HG03280 (cell line): ENCODE data around the gene ANKRD60.

ENCODE experiments used
- ATAC-seq: cut with Tn5 transposase; IDR thresholded peaks from one replicate; pipeline ENCODE4 v1.9.1; 2021; ENCODE audit warnings: mild to moderate bottlenecking, moderate library complexity; ENCODE audit not compliant: unreplicated experiment

The ANKRD60 gene

DNA sequence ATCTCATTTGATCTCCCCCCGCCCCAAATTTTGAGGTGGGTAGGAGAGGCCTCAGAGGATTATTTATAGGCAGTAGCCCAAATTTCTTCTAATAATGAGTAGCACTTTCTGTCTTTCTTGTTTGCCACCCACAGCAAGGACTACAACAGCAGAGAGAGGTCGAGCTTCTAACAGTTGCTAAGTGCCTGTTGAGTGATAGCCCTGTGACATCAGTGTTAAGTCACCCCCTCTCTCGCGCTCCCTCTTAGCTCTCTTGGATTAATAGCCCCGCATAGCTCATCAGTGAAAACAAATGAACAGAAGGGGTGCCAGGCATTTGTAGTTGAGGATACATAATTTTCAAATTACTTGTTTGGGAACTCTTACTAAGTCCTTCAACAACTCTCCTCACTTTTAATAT is 3.5 kb downstream of the ANKRD60 start:
- ATAC-seq, result no peak

DNA sequence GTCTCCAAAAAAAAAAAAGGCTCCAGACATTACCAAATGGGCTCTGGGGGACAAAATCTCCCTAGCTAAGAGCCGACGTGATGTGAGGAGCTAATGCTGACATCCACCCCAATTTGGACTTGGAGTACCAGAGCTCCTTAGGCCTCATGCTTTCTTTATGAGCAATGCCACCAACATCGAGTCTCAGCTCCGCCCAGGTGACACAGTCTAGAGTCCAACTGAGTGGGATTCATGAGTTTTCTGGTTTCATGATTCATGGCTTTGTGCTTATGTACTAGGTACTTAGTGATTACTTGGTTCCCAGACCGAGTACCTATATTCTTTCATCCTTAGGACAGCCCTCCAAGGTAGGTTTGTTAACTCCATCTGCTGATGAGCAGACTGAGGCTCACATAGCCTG is 4.4 kb downstream of the ANKRD60 start:
- no peak for ATAC-seq

DNA sequence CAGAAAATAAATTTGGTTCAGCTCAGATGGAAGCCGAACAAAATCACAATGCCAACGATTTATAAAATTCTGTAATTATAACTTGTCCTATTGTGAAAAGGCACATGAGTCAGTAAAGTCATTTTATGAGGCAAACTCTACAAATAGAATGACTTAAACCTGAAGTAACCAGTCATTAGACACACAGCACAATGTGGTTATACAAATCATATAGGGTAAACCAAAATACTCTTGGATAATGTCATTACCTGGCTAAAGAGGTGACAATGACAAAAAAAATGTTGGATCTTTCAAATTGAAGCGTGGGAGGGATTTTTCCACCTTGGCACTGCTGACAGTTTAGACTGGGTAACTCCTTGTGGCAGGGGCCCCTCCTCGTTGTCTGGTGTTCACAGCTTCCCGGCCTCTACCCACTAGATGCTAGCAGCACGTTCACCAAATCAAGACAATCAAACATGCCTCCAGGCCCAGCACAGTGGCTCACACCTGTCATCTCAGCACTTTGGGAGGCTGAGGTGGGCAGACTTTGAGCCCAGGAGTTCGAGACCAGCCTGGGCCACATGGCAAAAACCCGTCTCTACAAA is 5.0 kb downstream of the ANKRD60 start:
- ATAC-seq, result no peak

DNA sequence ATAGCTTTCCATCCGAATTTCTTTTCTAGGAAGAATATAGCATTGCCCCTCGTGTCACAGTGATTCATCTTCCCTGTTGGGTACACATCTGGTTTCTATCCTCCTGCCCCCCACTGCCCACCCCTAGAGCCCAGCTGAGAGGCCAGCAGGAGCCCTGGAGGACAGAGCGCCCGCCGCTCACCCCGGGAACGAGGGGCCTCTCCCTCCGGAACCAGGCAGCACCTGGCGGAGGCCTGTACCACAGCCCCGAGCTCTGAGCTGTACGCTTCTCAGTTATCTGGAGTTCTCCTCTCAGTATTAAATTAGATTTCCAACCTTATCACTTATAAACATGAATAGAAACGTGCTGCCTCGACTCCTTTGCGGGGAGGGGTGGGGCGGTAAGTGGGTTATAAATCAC is 6.0 kb downstream of the ANKRD60 start:
- no peak for ATAC-seq

DNA sequence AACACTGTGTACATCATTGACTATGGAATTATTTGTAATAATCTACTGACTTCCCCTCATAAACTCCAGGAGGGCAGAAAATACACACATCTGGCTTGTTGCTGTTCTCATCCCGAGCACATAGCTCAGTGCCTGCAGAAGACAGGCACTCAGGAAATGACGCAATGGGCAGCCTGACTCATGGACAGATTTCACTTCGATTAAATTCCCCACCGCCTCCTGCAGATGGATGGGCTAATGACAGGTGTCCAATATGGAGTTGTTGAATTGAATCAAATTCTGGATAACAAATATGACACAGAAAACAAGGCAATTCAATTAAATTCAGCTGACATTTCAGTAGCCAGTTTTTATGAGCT is 9.1 kb downstream of the ANKRD60 start:
- no peak for ATAC-seq

DNA sequence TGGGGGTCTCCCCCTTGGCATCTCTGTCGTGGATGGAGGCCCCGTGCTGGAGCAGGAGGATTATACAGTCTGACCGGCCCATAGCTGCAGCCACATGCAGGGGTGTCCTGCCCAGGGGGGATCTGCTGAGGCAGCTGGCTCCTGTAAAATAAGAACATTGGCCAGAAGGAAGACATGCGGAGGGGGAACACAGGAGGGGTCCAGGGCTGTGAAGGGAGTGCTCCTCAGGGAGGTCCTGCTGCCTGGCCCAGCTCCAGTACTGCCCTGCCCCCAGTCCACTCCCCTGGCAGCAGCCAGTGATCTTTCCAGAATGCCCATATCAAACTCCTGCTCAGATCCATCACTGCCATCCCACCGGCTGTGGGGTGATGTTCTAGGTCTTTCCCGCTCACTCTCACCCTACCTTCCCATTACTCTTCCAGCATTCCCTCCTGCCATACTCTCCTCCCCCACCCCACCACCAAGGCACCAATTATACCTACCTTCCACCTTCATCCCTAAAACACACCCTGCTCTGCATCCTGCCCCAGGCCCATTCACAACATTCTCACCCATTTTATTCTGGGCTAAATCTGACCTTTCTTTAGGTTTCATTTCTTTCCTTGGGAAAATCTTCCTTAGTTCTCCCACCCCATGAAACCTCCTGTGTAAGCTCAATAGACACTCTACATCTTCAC is 9.7 kb downstream of the ANKRD60 start:
- no peak for ATAC-seq

DNA sequence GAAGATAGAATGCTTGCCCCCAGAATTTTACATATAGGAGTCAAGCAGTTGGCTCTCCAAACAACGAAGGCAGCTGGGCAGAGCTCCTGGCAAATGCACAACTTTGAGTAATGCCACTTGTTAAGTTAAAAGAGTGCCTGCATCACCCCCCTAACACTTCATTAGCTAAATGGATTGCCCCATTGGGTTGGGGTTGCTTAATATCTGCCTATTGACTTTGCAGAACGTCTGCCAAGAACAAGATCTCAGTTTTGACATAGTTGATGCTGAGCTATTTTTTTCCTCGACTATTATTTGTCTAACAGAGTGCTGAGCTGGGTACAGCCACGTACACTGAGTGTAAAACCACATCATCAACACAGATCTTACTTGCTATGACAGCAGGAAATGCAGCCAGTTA is 12.1 kb downstream of the ANKRD60 start:
- no peak for ATAC-seq

DNA sequence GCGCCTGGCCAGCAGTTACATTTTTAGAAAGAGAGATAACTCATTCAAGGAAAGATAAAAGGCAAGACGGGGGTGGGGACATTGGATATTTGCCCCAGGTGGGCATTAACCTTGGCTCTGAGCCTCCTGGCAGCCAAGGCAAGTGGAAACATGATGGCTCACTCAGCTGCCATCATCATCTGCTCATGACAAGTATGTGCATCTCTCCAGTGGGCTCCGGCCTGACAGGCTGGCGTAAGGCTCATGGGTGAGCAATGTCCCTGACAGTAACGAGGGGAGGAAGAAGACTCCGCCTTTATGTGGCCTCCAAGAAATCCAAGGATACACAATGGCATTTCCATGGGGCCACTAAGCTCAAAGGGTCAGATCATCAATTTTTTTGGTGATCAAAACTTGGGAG is 13.3 kb downstream of the ANKRD60 start:
- no peak for ATAC-seq

DNA sequence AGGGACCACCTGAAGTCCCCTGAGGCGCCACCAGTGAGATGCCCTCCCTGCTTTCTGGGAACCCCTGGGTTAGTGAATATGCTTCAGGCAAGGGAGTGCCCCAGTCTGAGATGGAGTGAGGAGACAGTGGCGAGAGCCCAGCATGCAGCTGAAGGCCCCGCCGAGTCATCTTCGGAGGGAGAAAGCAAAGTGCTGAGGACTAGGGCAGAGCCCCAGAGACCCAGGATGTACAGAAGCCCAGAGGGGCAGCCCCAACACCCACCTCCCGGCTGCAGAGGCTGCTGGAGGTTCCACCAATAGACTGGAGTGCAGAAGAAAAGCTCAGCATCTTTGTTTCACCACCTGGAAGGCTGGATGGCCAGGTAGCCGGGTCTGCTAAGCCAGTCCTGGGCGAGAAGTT is 14.1 kb downstream of the ANKRD60 start:
- ATAC-seq, result no peak

DNA sequence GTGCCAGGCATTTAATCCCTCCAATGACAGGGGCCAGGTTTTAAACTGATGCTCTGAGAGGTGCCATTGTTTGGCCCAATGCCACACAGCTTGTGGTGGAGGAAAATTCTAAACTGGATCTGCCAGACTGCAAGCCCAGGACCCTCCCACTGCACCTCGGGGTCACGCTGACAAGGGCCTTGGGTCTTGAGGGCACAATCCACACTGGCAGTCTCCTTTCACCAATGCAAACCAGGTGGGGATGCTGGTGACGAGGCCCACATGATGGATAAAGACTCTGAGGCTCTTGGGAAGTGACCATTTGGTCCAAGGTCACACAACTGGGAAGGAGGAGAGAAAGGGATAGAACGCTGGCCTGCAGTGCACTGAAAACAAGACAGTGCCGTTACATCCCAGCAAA is 14.7 kb downstream of the ANKRD60 start:
- no peak for ATAC-seq

DNA sequence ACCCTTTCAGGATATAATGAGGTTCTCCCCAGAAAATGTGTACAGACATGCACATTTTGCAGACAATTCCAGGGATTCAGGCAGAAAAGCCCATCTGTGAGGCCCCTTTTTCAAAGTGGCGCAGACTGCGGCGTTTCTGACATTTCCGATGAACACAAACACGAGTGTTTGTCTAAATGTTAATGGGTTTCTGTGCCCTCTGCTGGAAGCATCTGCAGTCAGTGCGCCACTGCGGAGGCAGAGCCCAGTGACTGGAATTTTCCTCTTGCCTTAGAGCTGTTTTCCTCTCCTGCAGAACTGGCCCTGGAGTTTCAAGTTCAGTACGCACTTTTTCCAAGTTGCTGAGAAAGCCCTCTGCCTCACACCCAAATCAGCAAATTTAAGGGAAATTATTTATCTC is 15.3 kb downstream of the ANKRD60 start:
- no peak for ATAC-seq

DNA sequence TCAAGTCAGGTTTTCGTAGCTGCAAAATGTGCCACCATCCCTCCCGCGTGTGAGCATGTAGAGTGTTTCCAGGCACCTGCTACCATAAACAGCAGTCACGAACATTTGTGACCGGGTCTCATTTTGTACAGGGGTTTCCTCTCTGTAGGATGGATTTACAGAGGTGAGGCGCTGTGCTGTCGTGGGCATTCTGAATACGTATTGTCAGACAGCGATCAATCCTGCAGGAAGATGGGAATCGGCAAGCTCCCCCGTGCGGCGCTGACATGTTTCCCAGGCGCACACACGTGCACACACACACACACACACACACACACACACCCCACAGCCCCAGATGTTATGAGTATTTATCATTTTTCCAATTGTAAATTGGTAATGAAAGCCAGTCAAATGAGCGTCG is 15.8 kb downstream of the ANKRD60 start:
- no peak for ATAC-seq

DNA sequence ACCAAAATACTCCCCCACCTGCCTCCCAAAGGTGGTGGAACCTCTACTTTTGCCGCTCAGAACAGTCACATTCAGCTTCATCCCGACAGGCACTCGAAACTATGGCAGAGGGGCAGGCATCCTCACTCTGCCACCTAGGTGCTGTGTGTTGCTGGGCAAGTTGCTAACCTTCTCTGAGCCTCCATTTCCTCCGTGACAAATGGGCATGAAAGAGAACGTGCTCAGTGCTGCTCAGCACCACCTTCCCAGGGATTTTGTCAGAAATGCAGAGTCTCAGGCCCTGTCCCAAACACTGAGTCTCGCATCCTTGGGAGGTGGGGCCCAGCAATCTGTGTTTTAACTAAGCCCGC is 18.1 kb downstream of the ANKRD60 start:
- no peak for ATAC-seq

DNA sequence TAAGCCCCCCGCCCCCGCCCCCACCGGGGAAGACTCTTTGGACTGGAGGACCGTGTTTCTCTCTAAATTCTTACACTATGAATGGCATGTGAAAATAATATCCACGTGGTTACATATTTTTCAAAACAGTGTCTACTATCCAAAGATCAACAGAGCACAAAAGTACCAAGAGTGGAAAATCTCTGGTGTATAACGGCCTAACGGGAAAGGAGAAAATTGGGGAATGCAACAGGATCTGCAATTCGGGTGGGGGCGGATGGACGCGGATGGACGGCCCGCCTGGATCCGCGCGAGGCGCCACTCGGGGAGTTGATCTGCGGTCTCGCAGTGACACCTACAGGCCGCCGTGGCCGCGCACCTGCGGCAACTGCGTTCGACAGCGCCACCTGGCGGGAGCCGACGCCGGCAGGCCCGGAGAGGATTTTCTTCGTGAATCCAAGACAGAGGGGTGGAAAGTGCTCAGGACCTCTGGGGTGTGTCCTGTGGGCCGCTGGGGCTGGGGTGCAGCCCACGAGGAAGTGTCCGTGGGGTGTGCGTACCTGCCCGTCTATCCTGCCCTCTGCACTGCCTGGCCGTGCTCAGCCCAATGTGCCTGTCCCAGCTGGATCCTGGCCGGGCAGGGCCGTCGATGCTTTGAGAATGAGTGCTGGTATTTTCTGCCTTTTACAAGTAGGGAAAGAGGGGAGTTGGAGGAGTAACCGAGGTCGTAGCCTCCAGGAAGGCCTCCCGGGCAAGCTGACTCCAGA is 18.6 kb downstream of the ANKRD60 start:
- peak; percentile 82 for ATAC-seq

DNA sequence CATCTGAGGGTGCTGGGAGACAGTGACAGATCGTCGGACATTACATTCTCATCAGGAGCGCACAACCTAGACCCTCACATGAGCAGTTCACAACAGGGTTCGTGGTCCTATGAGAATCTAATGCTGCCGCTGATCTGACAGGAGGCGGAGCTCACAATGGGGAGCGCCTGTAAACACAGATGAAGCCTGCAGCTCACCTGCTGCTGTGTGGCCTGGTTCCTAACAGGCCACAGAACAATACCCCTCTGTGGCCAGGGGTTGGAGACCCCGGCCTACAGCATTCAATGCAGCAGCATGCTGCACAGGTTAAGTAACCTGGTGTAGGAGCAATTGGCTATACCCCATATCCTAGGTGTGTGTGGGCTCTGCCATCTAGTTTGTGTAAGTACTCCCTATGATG is 19.5 kb downstream of the ANKRD60 start:
- no peak for ATAC-seq

DNA sequence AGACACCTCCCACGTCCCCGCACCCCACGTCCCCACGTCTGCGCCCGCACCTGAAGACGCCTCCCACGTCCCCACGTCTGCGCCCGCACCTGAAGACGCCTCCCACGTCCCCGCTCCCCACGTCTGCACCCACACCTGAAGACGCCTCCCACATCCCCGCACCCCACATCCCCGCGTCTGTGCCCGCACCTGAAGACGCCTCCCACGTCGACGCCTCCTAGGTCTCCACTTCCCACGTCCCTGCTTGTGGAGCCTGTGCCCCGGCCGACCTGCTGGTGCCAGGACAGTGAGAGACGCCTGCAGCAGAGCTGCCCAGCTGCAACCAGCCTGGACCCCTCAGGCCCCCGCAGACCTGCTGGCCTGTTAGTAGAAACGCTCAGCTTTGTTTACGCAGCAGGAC is 22.6 kb downstream of the ANKRD60 start:
- no peak for ATAC-seq

DNA sequence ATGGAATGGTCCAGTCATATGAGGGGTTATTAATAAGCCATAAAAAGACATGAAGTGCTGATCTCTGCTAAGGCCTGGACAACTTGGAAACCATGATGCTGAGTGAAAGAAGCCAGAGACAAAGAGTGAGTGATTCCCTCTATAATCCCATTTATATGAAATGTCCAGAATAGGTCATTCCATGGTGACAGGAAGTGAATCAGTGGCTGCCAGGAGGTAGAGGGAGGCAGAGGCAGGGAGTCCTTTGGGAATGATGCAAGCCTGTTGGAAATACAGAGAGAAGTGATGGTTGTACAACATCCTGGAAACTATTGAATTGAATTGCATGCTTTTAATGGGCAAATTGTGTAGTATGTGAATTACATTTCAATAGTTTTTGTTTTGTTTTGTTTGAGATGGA is 26.4 kb downstream of the ANKRD60 start:
- ATAC-seq, result no peak

DNA sequence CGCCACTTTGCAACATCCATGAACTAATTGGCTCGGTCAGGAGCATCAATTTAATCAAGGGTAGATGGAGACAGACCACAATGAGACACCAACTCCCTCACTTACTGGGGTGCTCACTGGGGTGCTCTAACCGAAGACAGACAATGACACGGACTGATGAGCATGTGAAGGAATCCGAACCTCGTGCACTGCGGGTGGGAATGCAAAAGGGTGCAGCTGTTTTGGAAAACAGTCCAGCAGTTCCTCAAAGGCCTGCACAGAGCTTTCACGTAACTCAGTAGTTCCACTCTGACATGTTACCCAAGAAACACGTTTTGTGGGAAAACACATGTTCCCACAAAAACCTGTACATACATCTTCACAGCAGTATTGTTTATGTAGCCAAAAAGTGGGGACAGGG is 26.8 kb downstream of the ANKRD60 start:
- ATAC-seq, result no peak

DNA sequence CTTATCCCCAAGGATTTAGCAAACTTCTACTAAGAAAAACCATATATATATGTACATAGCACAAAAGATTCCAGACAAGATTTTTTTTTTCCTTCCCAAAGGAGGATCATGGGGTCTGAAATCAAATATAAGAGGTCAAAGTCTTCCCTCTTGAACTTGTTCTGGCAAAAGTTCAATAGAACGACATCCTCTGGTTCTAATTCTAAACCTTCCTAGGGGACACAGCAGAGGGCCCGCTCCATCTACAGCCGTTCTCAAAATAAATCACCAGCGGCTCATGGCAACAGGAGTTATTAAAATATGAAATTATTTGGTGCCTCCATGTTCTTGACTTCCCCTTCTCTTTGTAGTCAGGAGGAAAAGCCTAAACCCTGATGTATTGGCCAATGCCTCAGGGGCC is 29.0 kb downstream of the ANKRD60 start:
- ATAC-seq, result no peak

DNA sequence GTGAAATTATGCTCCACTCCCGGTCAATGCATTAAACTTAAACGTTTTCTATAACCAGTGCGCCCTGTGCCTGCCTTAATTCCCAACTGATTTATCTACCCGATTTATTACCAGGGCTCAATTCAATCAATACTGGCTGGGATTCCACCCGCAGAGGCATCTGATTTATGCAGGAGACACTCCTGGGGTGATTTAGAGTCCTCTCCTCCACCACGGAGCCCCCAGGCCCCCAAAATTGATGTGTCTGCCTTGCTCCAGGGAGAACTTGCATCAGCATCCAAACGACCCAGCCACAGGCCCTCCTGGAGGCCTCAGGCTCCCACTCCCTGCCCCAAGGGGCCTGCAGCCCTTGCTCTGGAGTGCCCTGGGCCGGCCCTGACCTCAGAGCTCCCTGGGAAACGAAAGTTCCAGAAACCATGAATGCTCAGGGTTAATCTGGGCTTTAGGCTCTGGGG is 29.5 kb downstream of the ANKRD60 start:
- no peak for ATAC-seq

DNA sequence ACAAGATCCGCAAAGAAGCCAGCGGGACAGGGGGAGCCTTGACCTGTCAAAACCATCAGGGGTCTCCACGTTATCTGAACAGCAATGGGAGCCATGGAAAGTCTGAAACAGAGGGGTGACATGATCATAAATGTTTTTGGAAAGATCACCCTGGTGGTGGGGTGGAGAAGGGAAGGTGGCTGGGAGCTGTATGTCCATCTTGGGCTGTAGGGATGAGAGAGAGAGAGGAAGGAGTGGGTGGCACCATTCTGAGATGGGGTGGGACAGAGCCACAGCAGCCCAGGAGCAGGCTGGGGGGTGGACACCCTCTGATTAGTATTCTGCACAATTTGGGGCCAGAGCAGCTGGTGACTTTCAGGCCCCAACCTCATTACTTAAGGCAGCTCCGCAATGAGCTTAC is 30.1 kb downstream of the ANKRD60 start:
- no peak for ATAC-seq

DNA sequence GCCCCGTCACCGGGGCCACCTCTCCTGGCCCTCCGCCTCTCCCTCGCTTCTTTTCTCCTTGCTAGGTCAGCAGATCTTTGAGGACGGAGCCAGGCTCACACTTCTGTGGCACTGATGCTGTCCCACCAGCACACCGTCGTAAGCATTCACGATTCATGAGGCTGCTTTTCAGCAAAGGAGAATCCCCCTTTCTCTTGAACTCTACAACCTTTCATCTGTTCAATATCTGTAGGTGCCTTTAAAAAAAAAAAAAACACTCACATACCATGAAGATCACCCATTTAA is 31.3 kb downstream of the ANKRD60 start:
- ATAC-seq, result no peak
